Neural cell (in vitro differentiated cells): ENCODE data around the gene PLXDC2. TPM values are rescaled to one million over a fixed set of nuclear protein-coding genes. Genes with fewer than 3 reads are reported as not detected.

ENCODE experiments used
- H2AFZ ChIP-seq: fragments of 200-600, 300-800 bp; sonication (generic), shearing (Covaris generic); 2 replicates; pipeline ENCODE4 v1.6.0; 2014; ENCODE audit warnings: low read depth, mild to moderate bottlenecking, antibody characterized with exemption, low read length, moderate library complexity
- H3F3A ChIP-seq: fragments of 200-600 bp; shearing (Covaris generic); 2 replicates; pipeline ENCODE4 v1.6.1; 2016; ENCODE audit warnings: mild to moderate bottlenecking, moderate library complexity, mixed read lengths, antibody characterized with exemption, low read length; ENCODE audit not compliant: insufficient read depth, poor library complexity, severe bottlenecking
- H3K27ac ChIP-seq: fragments of 200-600, 300-800 bp; sonication (generic), shearing (Covaris generic); 2 replicates; pipeline ENCODE4 v1.5.1; 2014; ENCODE audit warnings: mild to moderate bottlenecking, low read length, moderate library complexity
- H3K27me3 ChIP-seq: fragments of 300-800, 200-600 bp; sonication (generic), shearing (Covaris generic); 2 replicates; pipeline ENCODE4 v1.6.0; 2014; ENCODE audit warnings: mild to moderate bottlenecking, low read depth, low read length, moderate library complexity; ENCODE audit not compliant: insufficient read depth
- H3K36me3 ChIP-seq: fragments of 300-800, 200-600 bp; sonication (generic), shearing (Covaris generic); 2 replicates; pipeline ENCODE4 v1.5.1; 2014; ENCODE audit warnings: mild to moderate bottlenecking, antibody characterized with exemption, low read length, moderate library complexity; ENCODE audit not compliant: insufficient read depth
- H3K4me2 ChIP-seq: fragments of 300-800, 200-600 bp; sonication (generic), shearing (Covaris generic); 2 replicates; pipeline ENCODE4 v1.6.0; 2014; ENCODE audit warnings: mild to moderate bottlenecking, low read length
- H3K4me3 ChIP-seq: fragments of 300-800, 200-600 bp; sonication (generic), shearing (Covaris generic); 2 replicates; pipeline ENCODE4 v1.5.1; 2014; ENCODE audit warnings: mild to moderate bottlenecking, low read length, moderate library complexity
- H3K79me2 ChIP-seq: fragments of 200-600 bp; shearing (Covaris generic); replicated peaks from 2 replicates; pipeline ENCODE4 v1.6.0; 2014; ENCODE audit warnings: mild to moderate bottlenecking, low read length, moderate library complexity; ENCODE audit not compliant: insufficient read depth
- H3K9ac ChIP-seq: fragments of 300-800, 200-600 bp; sonication (generic), shearing (Covaris generic); 2 replicates; pipeline ENCODE4 v1.6.1; 2016; ENCODE audit warnings: mild to moderate bottlenecking, low read length, mixed read lengths
- H3K9me2 ChIP-seq: fragments of 200-600 bp; shearing (Covaris generic); 2 replicates; pipeline ENCODE4 v1.6.1; 2016; ENCODE audit warnings: mild to moderate bottlenecking, low read length, mixed read lengths; ENCODE audit not compliant: insufficient read depth
- H3K9me3 ChIP-seq: fragments of 200-600, 300-800 bp; sonication (generic), shearing (Covaris generic); 2 replicates; pipeline ENCODE4 v1.6.1; 2016; ENCODE audit warnings: mild to moderate bottlenecking, mixed run types, low read length, moderate library complexity, mixed read lengths
- H4K20me1 ChIP-seq: fragments of 200-600 bp; shearing (Covaris generic); 2 replicates; pipeline ENCODE4 v1.6.1; 2016; ENCODE audit warnings: mild to moderate bottlenecking, mixed run types; ENCODE audit not compliant: insufficient read depth
- EP300 ChIP-seq: fragments of 450-650 bp; conservative IDR thresholded peaks from 2 replicates; pipeline ENCODE4 v1.6.1; 2014; ENCODE audit warnings: antibody characterized with exemption, mild to moderate bottlenecking, moderate library complexity; ENCODE audit not compliant: poor library complexity, severe bottlenecking
- EZH2 ChIP-seq: fragments of 200-600, 300-800 bp; shearing (Covaris generic), sonication (generic); IDR thresholded peaks from 2 replicates; pipeline ENCODE4 v1.6.1; 2014; ENCODE audit warnings: antibody characterized with exemption, low read length, borderline replicate concordance, mild to moderate bottlenecking; ENCODE audit not compliant: insufficient read depth, poor library complexity, severe bottlenecking
- MXI1 ChIP-seq: fragments of 450-650 bp; conservative IDR thresholded peaks from 2 replicates; pipeline ENCODE4 v1.6.1; 2014; ENCODE audit warnings: antibody characterized with exemption, mild to moderate bottlenecking; ENCODE audit not compliant: poor library complexity, severe bottlenecking
- POLR2AphosphoS5 ChIP-seq: IDR thresholded peaks from 2 replicates; pipeline ENCODE4 v1.6.1; 2012
- RAD21 ChIP-seq: fragments of 450-650 bp; conservative IDR thresholded peaks from 2 replicates; pipeline ENCODE4 v1.6.1; 2014; ENCODE audit warnings: antibody characterized with exemption, mild to moderate bottlenecking, moderate library complexity
- REST ChIP-seq: IDR thresholded peaks from 2 replicates; pipeline ENCODE4 v1.6.1; 2012; ENCODE audit warnings: borderline replicate concordance
- SMC3 ChIP-seq: fragments of 450-650 bp; conservative IDR thresholded peaks from 2 replicates; pipeline ENCODE4 v1.6.1; 2014; ENCODE audit warnings: antibody characterized with exemption, mild to moderate bottlenecking, moderate library complexity; ENCODE audit not compliant: poor library complexity
- TAF1 ChIP-seq: IDR thresholded peaks from 2 replicates; pipeline ENCODE4 v1.6.1; 2012; ENCODE audit warnings: low read depth
- polyA plus RNA-seq: library from polyadenylated mRNA; depleted of rRNA; stranded (reverse); fragments of >200 nt; gene quantifications from 2 replicates; pipeline ENCODE4 v1.2.3, GENCODE V29; 2014
- TF ChIP-seq, protein P1 (sequence below): fragments of 450-650 bp; IDR thresholded peaks from 2 replicates; pipeline ENCODE4 v1.5.1; 2014; ENCODE audit warnings: antibody characterized with exemption, mild to moderate bottlenecking, moderate library complexity; ENCODE audit not compliant: poor library complexity, severe bottlenecking

Gene PLXDC2
- polyA plus RNA-seq, 1 donor from 2014 or later, result 2.3 TPM

- Histone ChIP-seq H3K9me3 (no peaks in the 10 kb centered on the region), H3K36me3 (no peaks in the 10 kb centered on the region), H3K9ac (no peak overlapping the region), H3F3A (no peaks in the 10 kb centered on the region), H3K27me3 (no peaks in the 10 kb centered on the region), H3K79me2 (no peaks in the 10 kb centered on the region), H3K4me2 (no peak overlapping the region), H3K27ac (no peak overlapping the region), H3K9me2 (no peaks in the 10 kb centered on the region), H4K20me1 (no peaks in the 10 kb centered on the region), H2AFZ (no peak overlapping the region), H3K4me3 (no peak overlapping the region)
- no peak for TF ChIP-seq POLR2AphosphoS5
- no peak for TF ChIP-seq TAF1
- TF ChIP-seq EZH2, result no peak
- TF ChIP-seq REST, result no peak
- no peak for TF ChIP-seq RAD21
- TF ChIP-seq, protein P1, sequence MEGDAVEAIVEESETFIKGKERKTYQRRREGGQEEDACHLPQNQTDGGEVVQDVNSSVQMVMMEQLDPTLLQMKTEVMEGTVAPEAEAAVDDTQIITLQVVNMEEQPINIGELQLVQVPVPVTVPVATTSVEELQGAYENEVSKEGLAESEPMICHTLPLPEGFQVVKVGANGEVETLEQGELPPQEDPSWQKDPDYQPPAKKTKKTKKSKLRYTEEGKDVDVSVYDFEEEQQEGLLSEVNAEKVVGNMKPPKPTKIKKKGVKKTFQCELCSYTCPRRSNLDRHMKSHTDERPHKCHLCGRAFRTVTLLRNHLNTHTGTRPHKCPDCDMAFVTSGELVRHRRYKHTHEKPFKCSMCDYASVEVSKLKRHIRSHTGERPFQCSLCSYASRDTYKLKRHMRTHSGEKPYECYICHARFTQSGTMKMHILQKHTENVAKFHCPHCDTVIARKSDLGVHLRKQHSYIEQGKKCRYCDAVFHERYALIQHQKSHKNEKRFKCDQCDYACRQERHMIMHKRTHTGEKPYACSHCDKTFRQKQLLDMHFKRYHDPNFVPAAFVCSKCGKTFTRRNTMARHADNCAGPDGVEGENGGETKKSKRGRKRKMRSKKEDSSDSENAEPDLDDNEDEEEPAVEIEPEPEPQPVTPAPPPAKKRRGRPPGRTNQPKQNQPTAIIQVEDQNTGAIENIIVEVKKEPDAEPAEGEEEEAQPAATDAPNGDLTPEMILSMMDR, result no peak
- TF ChIP-seq MXI1, result no peak
- TF ChIP-seq EP300, result no peak
- no peak for TF ChIP-seq SMC3
Measured at GRCh38 chr10:19876570-19876969, 60.3 kb downstream of the PLXDC2 start.

GRCh38 chr10:19877466-19878255, 61.4 kb downstream of the PLXDC2 start:
- H3K27me3 ChIP-seq, result no peaks in the 10 kb centered on the region
- no peaks in the 10 kb centered on the region for H3K79me2 ChIP-seq
- H3K27ac ChIP-seq, result no peak overlapping the region
- H3K9me2 ChIP-seq, result no peaks in the 10 kb centered on the region
- no peak for TF ChIP-seq EP300
- TF ChIP-seq, protein P1, result no peak
- TF ChIP-seq POLR2AphosphoS5, result no peak
- no peak for TF ChIP-seq TAF1
- no peak for TF ChIP-seq EZH2
- no peak for TF ChIP-seq SMC3
- no peaks in the 10 kb centered on the region for H3K9me3 ChIP-seq
- H3K36me3 ChIP-seq, result no peaks in the 10 kb centered on the region
- no peak overlapping the region for H3K9ac ChIP-seq
- H3K4me2 ChIP-seq, result no peak overlapping the region
- no peaks in the 10 kb centered on the region for H4K20me1 ChIP-seq
- H3F3A ChIP-seq, result no peaks in the 10 kb centered on the region
- H2AFZ ChIP-seq, result no peak overlapping the region
- no peak overlapping the region for H3K4me3 ChIP-seq
